GM21737 (cell line): ENCODE data around the gene ERBB4.

Experiments used
- ATAC-seq: cut with Tn5 transposase; IDR thresholded peaks from one replicate; pipeline ENCODE4 v1.9.1; 2021; ENCODE audit warnings: mild to moderate bottlenecking, moderate library complexity; ENCODE audit not compliant: unreplicated experiment

Gene ERBB4

GRCh38 chr2:212428681-212429478 is 109.7 kb downstream of the ERBB4 start:
- ATAC-seq, result no peak

- ATAC-seq, result no peak
Measured at GRCh38 chr2:212427638-212428037, 111.0 kb downstream of the ERBB4 start.

GRCh38 chr2:212426637-212427412 is 111.8 kb downstream of the ERBB4 start:
- no peak for ATAC-seq

- ATAC-seq, result no peak
Measured at GRCh38 chr2:212424082-212424481, 114.5 kb downstream of the ERBB4 start.

GRCh38 chr2:212423089-212423488 is 115.5 kb downstream of the ERBB4 start:
- no peak for ATAC-seq

GRCh38 chr2:212421556-212422334 is 116.9 kb downstream of the ERBB4 start:
- no peak for ATAC-seq

- ATAC-seq, result no peak
Measured at GRCh38 chr2:212416086-212416485, 122.5 kb downstream of the ERBB4 start.

- ATAC-seq, result no peak
Measured at GRCh38 chr2:212414767-212415211, 123.8 kb downstream of the ERBB4 start.

- no peak for ATAC-seq
Measured at GRCh38 chr2:212409560-212409959, 129.0 kb downstream of the ERBB4 start.

GRCh38 chr2:212408524-212408923 is 130.1 kb downstream of the ERBB4 start:
- ATAC-seq, result no peak

GRCh38 chr2:212406716-212407115 is 131.9 kb downstream of the ERBB4 start:
- no peak for ATAC-seq

GRCh38 chr2:212402316-212402715 is 136.3 kb downstream of the ERBB4 start:
- no peak for ATAC-seq

GRCh38 chr2:212398316-212398715 is 140.3 kb downstream of the ERBB4 start:
- no peak for ATAC-seq

- ATAC-seq, result no peak
Measured at GRCh38 chr2:212392544-212392943, 146.1 kb downstream of the ERBB4 start.

GRCh38 chr2:212392043-212392442 is 146.6 kb downstream of the ERBB4 start:
- ATAC-seq, result no peak

GRCh38 chr2:212387146-212387545 is 151.5 kb downstream of the ERBB4 start:
- ATAC-seq, result no peak

- ATAC-seq, result no peak
Measured at GRCh38 chr2:212385241-212385640, 153.4 kb downstream of the ERBB4 start.

- ATAC-seq, result no peak
Measured at GRCh38 chr2:212384027-212384426, 154.6 kb downstream of the ERBB4 start.

GRCh38 chr2:212381428-212382102 is 157.0 kb downstream of the ERBB4 start:
- no peak for ATAC-seq

- ATAC-seq, result no peak
Measured at GRCh38 chr2:212379103-212379502, 159.5 kb downstream of the ERBB4 start.

- ATAC-seq, result no peak
Measured at GRCh38 chr2:212367431-212367830, 171.2 kb downstream of the ERBB4 start.
